Endodermal cell (in vitro differentiated cells): ENCODE measurements around the gene LMF1. TPM values are rescaled to one million over a fixed set of nuclear protein-coding genes. Genes with fewer than 3 reads are reported as not detected.
A peak's percentile ranks its signal among the peaks of the same experiment; 100 is the strongest.

Experiments used
- DNase-seq: peaks from one replicate; pipeline ENCODE4 v3.0.0-alpha.2; 2017
- H3K27ac ChIP-seq: 2 replicates; pipeline ENCODE4 v1.5.1; 2013; ENCODE audit warnings: mild to moderate bottlenecking, low read depth, low read length, moderate library complexity
- H3K27me3 ChIP-seq: 2 replicates; pipeline ENCODE4 v1.6.1; 2013; ENCODE audit warnings: mild to moderate bottlenecking, low read length, moderate library complexity; ENCODE audit not compliant: insufficient read depth, control insufficient read depth, poor library complexity, severe bottlenecking
- H3K36me3 ChIP-seq: 2 replicates; pipeline ENCODE4 v1.7.0; 2013; ENCODE audit warnings: mild to moderate bottlenecking, low read length, moderate library complexity; ENCODE audit not compliant: control insufficient read depth, insufficient read depth
- H3K4me1 ChIP-seq: one replicate; pipeline ENCODE4 v1.7.0; 2013; ENCODE audit warnings: low read length; ENCODE audit not compliant: control insufficient read depth, insufficient read depth
- H3K4me3 ChIP-seq: 2 replicates; pipeline ENCODE4 v1.5.1; 2013; ENCODE audit warnings: mild to moderate bottlenecking, low read length, moderate library complexity
- H3K9ac ChIP-seq: 2 replicates; pipeline ENCODE4 v1.6.1; 2013; ENCODE audit warnings: mild to moderate bottlenecking, low read length, moderate library complexity; ENCODE audit not compliant: poor library complexity, severe bottlenecking; ENCODE audit errors: extremely low read depth
- H3K9me3 ChIP-seq: 2 replicates; pipeline ENCODE4 v1.6.1; 2013; ENCODE audit warnings: mild to moderate bottlenecking, low read length, moderate library complexity; ENCODE audit not compliant: control insufficient read depth
- H3K27ac Mint-ChIP-seq: 2 replicates; pipeline ENCODE4 v1.8.0; 2020; ENCODE audit warnings: mixed read lengths
- H3K27me3 Mint-ChIP-seq: 2 replicates; pipeline ENCODE4 v1.8.0; 2021; ENCODE audit warnings: mild to moderate bottlenecking, mixed read lengths; ENCODE audit not compliant: insufficient read depth
- H3K36me3 Mint-ChIP-seq: 2 replicates; pipeline ENCODE4 v1.8.0; 2020; ENCODE audit warnings: low read depth, mixed read lengths
- H3K4me1 Mint-ChIP-seq: 2 replicates; pipeline ENCODE4 v1.8.0; 2020; ENCODE audit warnings: mixed read lengths
- H3K4me3 Mint-ChIP-seq: 2 replicates; pipeline ENCODE4 v1.8.0; 2020; ENCODE audit warnings: mild to moderate bottlenecking, moderate library complexity, mixed read lengths
- H3K9me3 Mint-ChIP-seq: 2 replicates; pipeline ENCODE4 v1.8.0; 2020; ENCODE audit warnings: mild to moderate bottlenecking, mixed read lengths
- WGBS, 2 experiments: methylation state at CpG; one replicate each; pipeline versions ENCODE4 v1.1.5 to v1.1.7; 2013; ENCODE audit warnings: missing lambda C conversion rate in 2 of 2, mixed read lengths in 1 of 2; ENCODE audit not compliant: insufficient coverage in 1 of 2, insufficient read length in 1 of 2; 5-methylcytosine and 5-hydroxymethylcytosine counted together
- total RNA-seq, 2 donors: library from RNA; stranded (reverse); fragmentation: NEBNext Ultra II Directional in 1 of 2; extraction: Animal tissue kit (Norgen Biotek cat#: 25700) in 1 of 2; gene quantifications; 2 replicates in 1 of 2; 3 replicates in 1 of 2; pipeline ENCODE4 v1.2.1, GENCODE V29; 2021
- TF ChIP-seq, protein P1 (sequence below): fragments of 200-600 bp; sonication (generic); conservative IDR thresholded peaks from 2 replicates; pipeline ENCODE4 v1.5.0; 2021; ENCODE audit warnings: antibody characterized with exemption, mild to moderate bottlenecking

LMF1 gene
- total RNA-seq, 2 donors from 2014 or later: 13.7 to 15.1 TPM

- Mint-ChIP-seq H3K4me3 (no peak overlapping the region), H3K4me1 (no peaks in the 10 kb centered on the region), H3K9me3 (peaks cover 8% of the 10 kb centered on the region), H3K36me3 (peaks cover 8% of the 10 kb centered on the region), H3K27ac (peak overlapping the region; percentile 17), H3K27me3 (no peaks in the 10 kb centered on the region)
- Histone ChIP-seq H3K27ac (peak overlapping the region; percentile 53), H3K27me3 (no peaks in the 10 kb centered on the region), H3K9ac (no peak overlapping the region), H3K4me3 (no peak overlapping the region), H3K4me1 (no peaks in the 10 kb centered on the region), H3K9me3 (peaks cover under 1% of the 10 kb centered on the region), H3K36me3 (no peaks in the 10 kb centered on the region)
- TF ChIP-seq, protein P1, sequence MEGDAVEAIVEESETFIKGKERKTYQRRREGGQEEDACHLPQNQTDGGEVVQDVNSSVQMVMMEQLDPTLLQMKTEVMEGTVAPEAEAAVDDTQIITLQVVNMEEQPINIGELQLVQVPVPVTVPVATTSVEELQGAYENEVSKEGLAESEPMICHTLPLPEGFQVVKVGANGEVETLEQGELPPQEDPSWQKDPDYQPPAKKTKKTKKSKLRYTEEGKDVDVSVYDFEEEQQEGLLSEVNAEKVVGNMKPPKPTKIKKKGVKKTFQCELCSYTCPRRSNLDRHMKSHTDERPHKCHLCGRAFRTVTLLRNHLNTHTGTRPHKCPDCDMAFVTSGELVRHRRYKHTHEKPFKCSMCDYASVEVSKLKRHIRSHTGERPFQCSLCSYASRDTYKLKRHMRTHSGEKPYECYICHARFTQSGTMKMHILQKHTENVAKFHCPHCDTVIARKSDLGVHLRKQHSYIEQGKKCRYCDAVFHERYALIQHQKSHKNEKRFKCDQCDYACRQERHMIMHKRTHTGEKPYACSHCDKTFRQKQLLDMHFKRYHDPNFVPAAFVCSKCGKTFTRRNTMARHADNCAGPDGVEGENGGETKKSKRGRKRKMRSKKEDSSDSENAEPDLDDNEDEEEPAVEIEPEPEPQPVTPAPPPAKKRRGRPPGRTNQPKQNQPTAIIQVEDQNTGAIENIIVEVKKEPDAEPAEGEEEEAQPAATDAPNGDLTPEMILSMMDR: no peak
- WGBS, 2 experiments: 89 to 94% methylated on average over 18 to 44 of the region's 44 CpGs
- no peak for DNase-seq
Measured at GRCh38 chr16:931626-932500, 38.9 kb downstream of the LMF1 start.

DNA sequence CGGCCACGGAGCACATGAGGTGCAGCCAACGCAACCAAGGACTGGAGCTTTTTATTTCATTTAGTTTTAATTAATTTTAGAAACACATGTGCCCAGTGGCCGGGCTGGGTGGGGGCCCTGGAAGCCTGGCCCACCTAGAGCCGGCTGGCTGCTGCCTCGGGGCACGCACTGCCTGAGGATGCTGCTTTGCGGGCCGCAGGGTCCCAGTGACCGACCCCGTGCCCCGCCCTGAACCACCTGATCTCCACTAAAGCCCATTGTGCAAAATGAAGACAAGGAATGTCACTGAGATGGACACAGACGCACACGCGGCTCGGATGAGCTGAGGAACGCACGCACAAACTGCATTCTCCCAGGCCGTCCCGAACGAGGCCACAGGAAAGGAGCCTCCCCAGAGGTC, 39.6 kb downstream of the LMF1 start:
- H3K27me3 ChIP-seq: no peaks in the 10 kb centered on the region
- peak overlapping the region; percentile 53 for H3K27ac ChIP-seq
- no peak for DNase-seq
- WGBS, 2 experiments: 92 to 95% methylated on average over 19 to 21 of the region's 21 CpGs
- peak overlapping the region; percentile 17 for H3K27ac Mint-ChIP-seq
- peaks cover 14% of the 10 kb centered on the region for H3K36me3 Mint-ChIP-seq
- H3K4me1 Mint-ChIP-seq: no peaks in the 10 kb centered on the region
- H3K9me3 ChIP-seq: peaks cover 8% of the 10 kb centered on the region
- H3K9me3 Mint-ChIP-seq: peaks cover 15% of the 10 kb centered on the region
- peaks cover under 1% of the 10 kb centered on the region for H3K36me3 ChIP-seq
- no peaks in the 10 kb centered on the region for H3K27me3 Mint-ChIP-seq
- H3K4me1 ChIP-seq: no peaks in the 10 kb centered on the region
- no peak overlapping the region for H3K9ac ChIP-seq
- TF ChIP-seq, protein P1: no peak
- H3K4me3 ChIP-seq: no peak overlapping the region
- no peak overlapping the region for H3K4me3 Mint-ChIP-seq

DNA sequence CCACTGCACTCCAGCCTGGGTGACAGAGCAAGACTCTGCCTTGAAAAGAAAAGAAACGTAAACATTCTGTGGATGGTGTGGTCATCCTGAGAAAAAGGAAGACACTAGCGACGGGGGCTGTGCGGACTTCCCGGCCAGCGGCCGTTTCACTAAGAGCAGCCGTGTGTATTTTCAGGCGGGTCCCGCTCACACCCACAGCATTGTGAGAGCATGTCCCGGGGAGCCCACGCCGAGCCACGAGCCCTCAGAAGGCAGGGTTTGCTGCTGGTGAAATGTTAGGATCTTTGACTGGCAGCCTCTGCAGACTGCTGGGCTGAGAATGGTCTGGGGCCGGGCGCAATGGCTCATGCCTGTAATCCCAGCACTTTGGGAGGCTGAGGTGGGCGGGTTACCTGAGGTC, 40.3 kb downstream of the LMF1 start:
- no peak overlapping the region for H3K27ac Mint-ChIP-seq

More for the DNA sequence above, 40.3 kb downstream of the LMF1 start:
- Mint-ChIP-seq H3K4me3 (no peak overlapping the region), H3K27me3 (no peaks in the 10 kb centered on the region), H3K4me1 (no peaks in the 10 kb centered on the region), H3K36me3 (peaks cover 19% of the 10 kb centered on the region), H3K9me3 (peaks cover 22% of the 10 kb centered on the region)
- Histone ChIP-seq H3K9me3 (peaks cover 14% of the 10 kb centered on the region), H3K4me1 (no peaks in the 10 kb centered on the region), H3K27ac (no peak overlapping the region), H3K36me3 (peaks cover 7% of the 10 kb centered on the region), H3K4me3 (no peak overlapping the region), H3K9ac (no peak overlapping the region), H3K27me3 (no peaks in the 10 kb centered on the region)
- WGBS, 2 experiments: 91 to 93% methylated on average over 14 to 17 of the region's 17 CpGs
- TF ChIP-seq, protein P1: no peak
- DNase-seq: no peak
